ENCODE data around the gene USP31.

Gene USP31

GRCh38 chr16:23020084-23020483 is 129.2 kb downstream of the USP31 start:
- DNase-seq (ENCODE audit: low read depth), result no peak

- DNase-seq (ENCODE audit: low read depth), result no peak
Observed at GRCh38 chr16:23016368-23016767, 132.9 kb downstream of the USP31 start.

GRCh38 chr16:23015580-23015979 is 133.7 kb downstream of the USP31 start:
- no peak for DNase-seq (ENCODE audit: low read depth)

GRCh38 chr16:23014592-23014991 is 134.7 kb downstream of the USP31 start:
- no peak for DNase-seq (ENCODE audit: low read depth)

Data from stimulated activated CD8-positive, alpha-beta memory T cell treated with anti-CD3 and anti-CD28 coated beads, Interleukin-12 subunit alpha, Interleukin-12 subunit beta, amount 100 ng/mL, for 1 hour (primary cell).